GM21367 (cell line): ENCODE measurements around the gene NOL12.
"Not testable (repeated sequence)": the region's sequence is repeated elsewhere in the genome, so short reads cannot be mapped to it uniquely, and the experiment has no call there.

Experiments used
- ATAC-seq: cut with Tn5 transposase; IDR thresholded peaks from one replicate; pipeline ENCODE4 v1.9.1; 2021; ENCODE audit not compliant: unreplicated experiment

Gene NOL12

GRCh38 chr22:37678372-37678771 lies 7.8 kb upstream of the NOL12 start:
- ATAC-seq, result no peak

DNA sequence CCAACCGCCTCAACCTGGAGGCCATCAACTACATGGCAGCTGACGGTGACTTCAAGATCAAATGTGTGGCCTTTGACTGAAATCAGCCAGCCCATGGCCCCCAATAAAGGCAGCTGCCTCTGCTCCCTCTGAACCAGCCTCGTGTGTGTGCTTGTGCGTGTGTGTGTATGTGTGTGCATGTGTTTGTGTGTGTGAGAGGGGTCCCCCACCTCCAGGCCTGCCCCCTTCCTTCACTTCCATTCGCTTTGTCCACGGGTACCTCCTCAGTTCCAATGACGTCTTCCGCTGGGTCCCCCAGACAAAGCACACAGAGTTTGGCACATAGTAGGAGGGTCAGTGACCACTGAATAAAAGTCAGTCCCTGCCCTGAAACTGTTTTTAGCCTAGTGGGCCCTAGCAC lies 6.5 kb upstream of the NOL12 start:
- no peak for ATAC-seq

GRCh38 chr22:37680191-37680851 lies 5.8 kb upstream of the NOL12 start:
- no peak for ATAC-seq

- ATAC-seq, result no peak
Measured at GRCh38 chr22:37681001-37681424, 5.1 kb upstream of the NOL12 start.

DNA sequence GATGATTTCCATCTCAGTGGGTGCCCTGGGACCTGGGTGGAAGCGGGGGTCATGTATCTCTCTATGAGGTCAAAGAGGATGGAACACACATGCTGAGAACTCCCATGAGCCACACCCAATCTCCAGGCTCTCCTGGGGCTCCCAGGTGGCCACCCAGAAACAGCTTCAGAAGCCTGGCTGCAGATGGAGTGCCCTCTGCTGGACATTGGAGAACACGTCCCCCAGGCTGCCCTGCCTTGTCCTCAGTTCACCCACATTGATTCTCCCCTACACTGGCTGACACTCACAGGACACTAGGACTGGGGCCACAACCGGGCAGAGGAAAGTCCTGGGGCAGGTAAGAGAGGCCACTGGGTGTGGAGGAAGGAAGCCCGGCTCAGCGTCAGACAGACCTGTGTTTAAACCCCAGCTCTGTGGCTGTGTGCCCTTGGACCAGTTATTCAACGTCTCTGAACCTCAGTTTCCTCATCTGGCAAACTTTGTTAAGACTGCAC lies 4.5 kb upstream of the NOL12 start:
- ATAC-seq, result no peak

DNA sequence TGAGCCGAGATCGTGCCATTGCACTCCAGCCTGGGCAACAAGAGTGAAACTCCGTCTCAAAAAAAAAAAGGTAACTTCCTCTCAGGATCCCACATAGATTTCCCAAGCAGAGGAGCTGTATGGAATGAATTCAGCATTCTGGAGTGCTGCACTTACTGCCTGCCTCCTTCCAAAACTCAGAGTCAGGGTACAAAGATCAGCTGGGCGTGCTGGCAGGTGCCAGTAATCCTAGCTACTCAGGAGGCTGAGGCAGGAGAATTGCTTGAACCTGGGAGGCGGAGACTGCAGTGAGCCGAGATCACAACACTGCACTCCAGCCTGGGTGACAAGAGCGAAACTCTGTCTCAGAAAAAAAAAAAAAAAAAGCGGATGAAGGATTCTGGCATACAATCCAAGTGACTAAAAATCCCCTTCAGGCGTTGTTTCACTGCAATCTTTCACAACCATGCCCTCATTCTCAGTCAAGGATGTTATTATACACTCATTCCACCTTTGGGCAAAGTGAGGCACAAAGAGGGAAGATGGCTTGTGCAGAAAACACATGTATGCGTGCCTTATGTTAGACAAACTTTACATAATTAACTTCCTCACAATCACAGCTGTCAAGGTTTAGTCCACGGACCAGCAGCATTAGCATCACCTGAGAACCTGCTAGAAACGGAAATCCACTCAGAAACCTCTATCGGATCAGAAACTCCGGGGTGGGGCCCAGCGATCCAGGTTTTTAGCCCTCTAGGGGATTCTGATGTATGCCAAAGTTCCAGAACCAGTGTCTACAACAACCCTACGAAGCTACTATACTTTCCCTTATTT lies 1.1 kb upstream of the NOL12 start:
- no peak for ATAC-seq

DNA sequence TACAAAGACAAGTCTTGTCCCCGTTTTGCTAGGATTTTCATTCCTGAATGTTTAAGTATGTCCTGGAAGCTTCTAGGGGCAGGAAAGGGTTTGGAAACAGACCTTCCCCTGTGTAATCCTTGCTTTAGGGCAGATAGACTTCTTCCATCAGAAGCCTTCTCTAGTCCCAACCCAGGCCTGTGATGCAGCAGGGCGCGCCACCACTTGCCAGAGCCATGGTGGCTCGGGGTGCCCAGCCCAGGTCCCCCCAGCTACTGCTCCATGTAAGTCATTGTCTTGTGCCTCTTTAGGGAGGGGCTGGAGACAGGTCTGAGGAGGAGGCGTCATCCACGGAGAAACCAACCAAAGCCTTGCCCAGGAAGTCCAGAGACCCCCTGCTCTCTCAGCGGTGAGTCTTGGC lies 4.3 kb downstream of the NOL12 start:
- ATAC-seq, result no peak

- no peak for ATAC-seq
Measured at GRCh38 chr22:37690901-37691504, 4.9 kb downstream of the NOL12 start.

DNA sequence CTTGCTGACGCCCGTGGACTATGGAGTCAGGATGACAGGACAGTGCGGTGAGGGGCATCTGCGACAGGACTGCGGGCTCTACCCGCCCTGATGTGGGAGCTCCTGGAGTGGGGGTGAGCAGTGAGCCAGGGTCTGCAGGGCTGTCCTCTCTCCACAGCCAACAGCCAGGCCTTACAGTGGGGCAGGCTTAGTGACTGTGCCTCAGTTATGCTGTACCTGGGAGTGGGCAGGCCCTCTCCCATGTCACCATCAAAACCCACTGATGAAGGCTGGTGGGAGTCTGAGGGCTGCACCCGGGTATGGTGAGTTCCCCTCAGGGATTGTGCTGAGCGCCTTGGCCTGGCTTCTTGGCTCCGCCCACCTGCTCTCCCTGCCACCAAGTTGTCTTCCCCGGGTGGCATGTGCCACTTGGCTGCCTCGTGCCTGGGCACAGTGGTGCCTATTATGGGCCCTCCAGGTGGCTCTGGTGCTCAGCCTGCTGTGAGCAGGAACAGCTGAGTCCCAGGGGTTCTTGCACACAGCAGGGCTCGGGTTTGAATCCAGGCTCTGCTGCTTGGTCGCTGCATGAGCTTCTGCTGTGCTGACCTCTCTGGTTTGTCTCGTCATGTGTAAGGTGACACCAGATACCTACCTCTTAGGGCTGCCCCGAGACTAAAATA lies 6.6 kb downstream of the NOL12 start:
- ATAC-seq, result no peak

- ATAC-seq, result not testable (repeated sequence)
Measured at GRCh38 chr22:37694131-37694530, 8.0 kb downstream of the NOL12 start.

- ATAC-seq, result not testable (repeated sequence)
Measured at GRCh38 chr22:37696260-37696656, 10.1 kb downstream of the NOL12 start.

DNA sequence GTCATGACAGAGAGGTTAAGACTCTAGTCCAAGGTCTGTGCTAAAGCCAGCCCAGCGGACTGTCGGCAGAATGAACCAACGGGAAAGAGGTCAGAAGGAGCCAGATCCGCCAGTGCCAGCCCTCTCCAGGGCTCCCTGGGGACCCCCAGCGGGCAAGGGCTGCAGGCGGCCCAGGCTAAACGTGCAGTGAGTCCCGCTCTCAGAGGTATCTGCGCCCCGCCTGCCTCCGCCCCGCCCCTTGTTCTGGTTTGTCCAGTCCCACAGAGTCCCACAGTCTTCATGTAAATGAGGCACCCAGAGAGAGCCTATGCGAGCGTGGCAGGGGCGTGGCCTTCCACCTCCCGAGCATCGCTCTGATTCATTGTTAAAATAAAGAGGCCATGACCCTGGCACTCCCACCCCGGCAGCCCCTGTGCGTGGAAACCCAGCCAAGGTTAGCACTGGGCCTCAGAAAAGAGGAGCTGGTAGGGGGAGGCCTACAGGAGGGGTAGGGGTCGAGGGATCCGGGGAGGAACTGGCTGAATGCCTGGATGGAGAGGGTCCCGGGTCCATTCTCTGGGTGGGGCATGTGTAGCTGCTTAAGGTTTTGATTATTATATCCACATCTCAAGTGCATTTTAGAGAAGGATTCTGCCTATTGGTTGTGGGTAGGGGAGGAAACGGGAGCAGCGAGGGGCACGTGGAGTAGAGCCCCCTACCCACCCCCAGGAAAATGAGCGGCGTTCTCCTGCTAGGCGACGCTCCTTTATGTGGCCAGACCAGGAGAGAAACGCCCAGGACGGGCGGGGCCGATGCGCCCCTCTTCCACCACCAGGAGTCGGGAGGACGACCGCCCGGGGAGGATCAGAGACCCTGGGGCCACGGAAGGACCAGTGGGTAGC lies 10.8 kb downstream of the NOL12 start, which contains the start of gene TRIOBP:
Gene TRIOBP, plus strand, starts transcription at position 392 of the 881 bp plus-strand sequence. CDS start 4,318 bp downstream, outside the sequence.
- peak; percentile 71 for ATAC-seq

- no peak for ATAC-seq
Measured at GRCh38 chr22:37697538-37697835, 11.3 kb downstream of the NOL12 start.

- no peak for ATAC-seq
Measured at GRCh38 chr22:37701141-37701786, 15.1 kb downstream of the NOL12 start.

DNA sequence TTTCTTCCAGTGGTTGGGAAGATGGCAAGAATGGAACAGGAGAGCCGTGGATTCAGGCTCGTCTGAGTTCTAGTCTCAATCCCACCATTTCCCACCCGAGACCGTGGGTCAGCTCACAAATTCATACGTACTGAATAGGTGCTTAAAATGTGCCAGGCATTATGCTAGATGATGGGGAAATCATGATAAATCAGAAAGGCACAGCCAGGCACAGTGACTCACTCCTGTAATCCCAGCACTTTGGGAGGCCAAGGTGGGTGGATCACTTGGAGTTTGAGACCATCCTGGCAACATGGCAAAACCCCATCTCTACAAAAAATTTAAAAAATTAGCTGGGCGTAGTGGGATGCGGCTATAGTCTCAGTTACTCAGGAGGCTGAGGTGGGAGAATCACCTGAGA lies 17.8 kb downstream of the NOL12 start:
- no peak for ATAC-seq

DNA sequence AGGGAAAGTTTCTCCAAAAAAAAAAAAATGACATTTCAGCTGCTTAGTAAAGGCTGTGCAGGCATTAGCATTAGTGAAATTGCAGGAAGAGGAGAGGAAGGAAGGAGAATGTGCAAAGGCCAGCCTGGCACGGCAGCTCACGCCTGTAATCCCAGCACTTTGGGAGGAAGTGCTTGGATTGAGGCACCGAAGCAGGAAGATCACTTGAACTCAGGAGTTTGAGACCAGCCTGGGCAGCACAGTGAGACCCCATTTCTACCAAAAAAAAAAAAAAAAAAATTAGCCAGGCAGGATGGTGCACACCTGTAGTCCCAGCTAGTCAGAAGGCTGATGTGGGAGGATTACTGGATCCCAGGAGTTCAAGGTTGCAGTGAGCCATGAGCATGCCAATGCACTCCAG lies 18.5 kb downstream of the NOL12 start:
- no peak for ATAC-seq

GRCh38 chr22:37705205-37705604 lies 19.1 kb downstream of the NOL12 start:
- ATAC-seq, result no peak

DNA sequence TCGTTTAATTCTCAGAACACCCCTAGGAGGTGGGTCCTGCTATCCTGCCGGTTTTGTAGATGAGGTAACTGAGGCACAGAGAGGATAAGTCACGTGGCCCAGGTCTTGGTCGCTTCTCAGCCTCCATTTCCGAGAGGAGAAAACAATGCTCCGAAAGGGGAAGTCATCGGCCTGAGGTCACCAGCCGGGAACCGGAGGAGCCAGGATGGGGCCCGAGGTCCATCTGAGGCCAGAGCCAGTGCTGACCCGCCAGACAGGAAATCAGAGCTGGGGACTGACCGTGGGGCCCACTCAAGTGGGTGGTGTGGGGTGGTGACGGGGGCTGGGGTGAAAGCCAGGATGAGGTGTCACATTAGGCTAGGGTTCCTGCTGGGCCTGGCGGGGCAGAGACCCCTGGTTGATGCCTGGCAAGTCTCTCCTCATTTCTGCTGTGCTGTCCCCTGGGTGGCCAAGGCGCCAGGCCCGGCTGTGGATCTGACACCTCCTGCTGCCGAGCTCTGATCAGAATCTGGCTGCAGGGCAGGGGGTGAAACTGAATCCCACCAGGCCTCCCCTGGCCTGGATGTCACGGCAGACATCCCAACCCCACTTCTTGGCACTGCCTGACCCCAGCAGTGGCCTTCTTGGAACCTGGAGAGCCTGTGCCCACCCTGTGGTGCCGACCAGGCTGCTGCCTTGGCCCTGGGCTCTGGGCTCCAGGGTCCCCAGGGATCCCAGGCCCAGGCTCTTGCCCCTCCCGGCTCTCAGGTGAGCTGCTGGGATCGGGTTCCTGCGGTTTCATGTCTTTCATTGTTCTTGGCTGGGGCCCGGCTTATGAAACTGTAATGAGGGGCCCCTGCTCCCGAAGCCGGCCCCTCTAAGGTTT lies 22.7 kb downstream of the NOL12 start:
- no peak for ATAC-seq

GRCh38 chr22:37709445-37709765 lies 23.3 kb downstream of the NOL12 start:
- ATAC-seq, result no peak
